NT2/D1 (cell line): Measurements from ENCODE around the gene LEMD1.

Experiments used
- SUZ12 ChIP-seq: IDR thresholded peaks from 2 replicates; pipeline ENCODE4 v1.6.1; 2011; ENCODE audit not compliant: insufficient read length, insufficient read depth; ENCODE audit errors: extremely low read depth
- YY1 ChIP-seq: IDR thresholded peaks from 2 replicates; pipeline ENCODE4 v1.6.1; 2011; ENCODE audit not compliant: insufficient read length, insufficient read depth
- ZNF274 ChIP-seq: IDR thresholded peaks from 2 replicates; pipeline ENCODE4 v1.6.1; 2011; ENCODE audit warnings: mild to moderate bottlenecking, low read depth, low read length

GRCh38 chr1:205353191-205353590, 68.7 kb downstream of the LEMD1 start:
- TF ChIP-seq YY1 (no peak), SUZ12 (no peak), ZNF274 (no peak)
